Measurements from ENCODE around the gene TAP2. TPM values are rescaled to one million over a fixed set of nuclear protein-coding genes. Genes with fewer than 3 reads are reported as not detected.

Gene TAP2
- total and polyA plus RNA-seq, 2 of the 13 experiments (the other 11 are each of a cell fraction or from before 2014, with no cell fraction given) = 10.3 to 17.6 TPM

- no peak for TF ChIP-seq ZNF646 (CRISPR knock-in tag; IDR thresholded peaks at IDR 0.05)
- TF ChIP-seq TFE3 (CRISPR knock-in tag; IDR thresholded peaks at IDR 0.05) = peak; percentile 25; the same call in 1 of the 2 replicates
- no peak for TF ChIP-seq TCF12 (IDR thresholded peaks at IDR 0.05)
- peak; percentile 34; the same call in 1 of the 2 replicates for TF ChIP-seq TCF12 (CRISPR knock-in tag; IDR thresholded peaks at IDR 0.05)
- TF ChIP-seq ARNT2 (CRISPR knock-in tag; IDR thresholded peaks at IDR 0.05; ENCODE audit: low read depth) = 0 out of 2 replicates have a peak, but pooled peaks have one; percentile 12
- TF ChIP-seq ZNF350 (CRISPR knock-in tag; IDR thresholded peaks at IDR 0.05; ENCODE audit: borderline replicate concordance, low read depth) = no peak; the same call in none of the 2 replicates
- TF ChIP-seq PAWR (CRISPR knock-in tag; IDR thresholded peaks at IDR 0.05; ENCODE audit: borderline replicate concordance) = no peak
- no peak; the same call in 1 of the 2 replicates for TF ChIP-seq PCBP1 (IDR thresholded peaks at IDR 0.05; ENCODE audit: borderline replicate concordance, low read depth, low read length)
- TF ChIP-seq ZNF782 (CRISPR knock-in tag; IDR thresholded peaks at IDR 0.05; ENCODE audit: borderline replicate concordance) = no peak; the same call in 1 of the 2 replicates
- TF ChIP-seq POGK (CRISPR knock-in tag; conservative IDR thresholded peaks at IDR 0.05) = peak; percentile 80
- TF ChIP-seq ZNF792 (CRISPR knock-in tag; IDR thresholded peaks at IDR 0.05) = 0 out of 2 replicates have a peak, but pooled peaks have one; percentile 17
- peak; percentile 99 to 100 for TF ChIP-seq HMGXB4 (CRISPR knock-in tag; IDR thresholded peaks at IDR 0.05; ENCODE audit: borderline replicate concordance in 1 of 2, low read depth in 1 of 2)
- TF ChIP-seq REPIN1 (CRISPR knock-in tag; IDR thresholded peaks at IDR 0.05; ENCODE audit: borderline replicate concordance, low read depth) = peak; percentile 91; the same call in 1 of the 2 replicates
- no peak for TF ChIP-seq ZNF460 (CRISPR knock-in tag; IDR thresholded peaks at IDR 0.05; ENCODE audit: borderline replicate concordance)
- 0 out of 2 replicates have a peak, but pooled peaks have one; percentile 72 for TF ChIP-seq ZFAT (CRISPR knock-in tag; conservative IDR thresholded peaks at IDR 0.05)
These were observed at the start of gene TAP2 (continued) for GRCh38 chr6:32838114-32838958.
